HepG2 (cell line): ENCODE data around the gene CCDC9B. TPM values are rescaled to one million over a fixed set of nuclear protein-coding genes. Genes with fewer than 3 reads are reported as not detected.

ENCODE experiments used
- ARNT ChIP-seq: fragments of 450-650 bp; IDR thresholded peaks from 2 replicates; pipeline ENCODE4 v1.6.1; 2017
- CEBPZ ChIP-seq: IDR thresholded peaks from 2 replicates; pipeline ENCODE4 v1.6.1; 2012; ENCODE audit warnings: low read length, improper control_type of control experiment
- EP300 ChIP-seq, 3 experiments: sonication (generic) in 1 of 3; formaldehyde crosslinking in 1 of 3; IDR thresholded peaks; 2 replicates each; pipeline versions ENCODE4 v1.5.1 to v1.6.1; 2011 to 2020; ENCODE audit warnings: low read depth in 2 of 3, low read length in 2 of 3, borderline replicate concordance in 1 of 3, improper control_type of control experiment in 1 of 3, mild to moderate bottlenecking in 1 of 3, missing genetic modification reagents in 1 of 3, moderate library complexity in 1 of 3
- HDAC6 ChIP-seq: fragments of 200-600 bp; sonication (generic); IDR thresholded peaks from 2 replicates; pipeline ENCODE4 v1.7.0; 2017; ENCODE audit warnings: mild to moderate bottlenecking, antibody characterized with exemption, low read length, low read depth
- HNF4A ChIP-seq: sonication (generic); formaldehyde crosslinking; IDR thresholded peaks from 2 replicates; pipeline ENCODE4 v1.4.0; 2020; ENCODE audit warnings: missing genetic modification reagents
- JARID2 ChIP-seq: sonication (generic); formaldehyde crosslinking; IDR thresholded peaks from 2 replicates; pipeline ENCODE4 v1.8.1; 2023; ENCODE audit warnings: missing genetic modification reagents, inconsistent platforms; ENCODE audit not compliant: insufficient replicate concordance
- KAT2B ChIP-seq: fragments of 150-350 bp; IDR thresholded peaks from 2 replicates; pipeline ENCODE4 v1.6.1; 2014; ENCODE audit warnings: low read depth, low read length, borderline replicate concordance
- MAZ ChIP-seq, 2 experiments: sonication (generic) in 1 of 2; formaldehyde crosslinking in 1 of 2; IDR thresholded peaks; 2 replicates each; pipeline versions ENCODE4 v1.5.0 to v1.6.1; 2012 to 2020; ENCODE audit warnings: low read depth in 2 of 2, mild to moderate bottlenecking in 2 of 2, borderline replicate concordance in 1 of 2, improper control_type of control experiment in 1 of 2, low read length in 1 of 2, missing genetic modification reagents in 1 of 2, moderate library complexity in 1 of 2
- TRIM22 ChIP-seq: fragments of 450-650 bp; IDR thresholded peaks from 2 replicates; pipeline ENCODE4 v1.6.1; 2017
- ZFP91 ChIP-seq: sonication (generic); formaldehyde crosslinking; IDR thresholded peaks from 2 replicates; pipeline ENCODE4 v1.9.0; 2022; ENCODE audit warnings: missing genetic modification reagents, mild to moderate bottlenecking, borderline replicate concordance
- ZMYM4 ChIP-seq: sonication (generic); formaldehyde crosslinking; IDR thresholded peaks from 2 replicates; pipeline ENCODE4 v1.8.1; 2023; ENCODE audit warnings: mild to moderate bottlenecking, missing genetic modification reagents
- ZNF276 ChIP-seq: sonication (generic); formaldehyde crosslinking; IDR thresholded peaks from 2 replicates; pipeline ENCODE4 v1.4.0; 2020; ENCODE audit warnings: mild to moderate bottlenecking, low read depth, missing genetic modification reagents
- ZNF567 ChIP-seq: sonication (generic); formaldehyde crosslinking; IDR thresholded peaks from 2 replicates; pipeline ENCODE4 v1.8.1; 2023; ENCODE audit warnings: mild to moderate bottlenecking, missing genetic modification reagents, borderline replicate concordance
- ZNF800 ChIP-seq: sonication (generic); formaldehyde crosslinking; IDR thresholded peaks from 2 replicates; pipeline ENCODE4 v1.4.0; 2020; ENCODE audit warnings: missing genetic modification reagents
- ZSCAN20 ChIP-seq: sonication (generic); formaldehyde crosslinking; IDR thresholded peaks from 2 replicates; pipeline ENCODE4 v1.4.0; 2020; ENCODE audit warnings: missing genetic modification reagents, mild to moderate bottlenecking, borderline replicate concordance
- polyA plus RNA-seq, 8 experiments: library from polyadenylated mRNA; depleted of rRNA in 3 of 8; stranded (reverse) in 7 of 8; unstranded in 1 of 8; fragments of >200 nt; fragmentation: Illumina TruSeq in 4 of 8; extraction: Trizol in 4 of 8; gene quantifications; 2 replicates each; pipeline versions ENCODE4 v1.2.1 to v1.2.3, GENCODE V29; 2011 to 2016; ENCODE audit warnings: low read depth in 4 of 8, missing spikeins in 1 of 8, mixed read lengths in 1 of 8; ENCODE audit not compliant: insufficient read depth in 1 of 8
- total RNA-seq, 5 experiments: library from RNA; depleted of rRNA; stranded (reverse); fragments of >200 nt; fragmentation: Illumina TruSeq; extraction: Trizol; gene quantifications; 2 replicates each; pipeline ENCODE4 v1.2.3, GENCODE V29; 2016; ENCODE audit warnings: low read depth in 1 of 5

The CCDC9B gene
- total and polyA plus RNA-seq, 2 of the 13 experiments (the other 11 are each of a cell fraction or from before 2014, with no cell fraction given), result 0.98 to 1.6 TPM

GRCh38 chr15:40282147-40282868 lies 58.4 kb downstream of the CCDC9B start (continued):
- TF ChIP-seq JARID2 (CRISPR knock-in tag) (no peak), MAZ (IDR thresholded peaks at IDR 0.05; ENCODE audit: borderline replicate concordance, low read depth, low read length) (no peak), MAZ (CRISPR knock-in tag; IDR thresholded peaks at IDR 0.05; ENCODE audit: low read depth) (peak; percentile 61), ZNF276 (CRISPR knock-in tag) (0 out of 2 replicates have a peak, but pooled peaks have one; percentile 17), ZMYM4 (CRISPR knock-in tag) (0 out of 2 replicates have a peak, but pooled peaks have one; percentile 21), EP300 (IDR thresholded peaks at IDR 0.05; ENCODE audit: low read depth in 2 of 2, low read length in 2 of 2) (no peak), EP300 (CRISPR knock-in tag; IDR thresholded peaks at IDR 0.05; ENCODE audit: borderline replicate concordance) (no peak), ZNF567 (no peak), KAT2B (no peak), CEBPZ (no peak), ZFP91 (CRISPR knock-in tag) (peak; percentile 86; the same call in 1 of the 2 replicates), HNF4A (peak; percentile 46; the same call in 1 of the 2 replicates), ZNF800 (peak; percentile 97), TRIM22 (no peak), ARNT (no peak), ZSCAN20 (CRISPR knock-in tag) (no peak), HDAC6 (no peak)
